Prostate gland (tissue), 2 donors: ENCODE results near the gene ZC3H6.

ENCODE experiments used
- CTCF ChIP-seq, 4 experiments: fragments of 200-600 bp in 2 of 4; fragments of 450-650 bp in 2 of 4; sonication (generic) in 2 of 4; IDR thresholded peaks; 1 replicate in 3 of 4; 2 replicates in 1 of 4; pipeline ENCODE4 v1.5.1; 2016 to 2019; ENCODE audit warnings: antibody characterized with exemption in 4 of 4, mild to moderate bottlenecking in 2 of 4, moderate library complexity in 2 of 4
- POLR2AphosphoS5 ChIP-seq: sonication (generic); formaldehyde crosslinking; IDR thresholded peaks from one replicate; pipeline ENCODE4 v1.6.1; 2017; ENCODE audit warnings: antibody characterized with exemption

- no peak for TF ChIP-seq POLR2AphosphoS5
- TF ChIP-seq CTCF (IDR thresholded peaks at IDR 0.05) = no peak
These were observed 21.0 kb downstream of the ZC3H6 start for GRCh38 chr2:112296407-112296806.
